ENCODE data around the gene RHOBTB3.

The RHOBTB3 gene

DNA sequence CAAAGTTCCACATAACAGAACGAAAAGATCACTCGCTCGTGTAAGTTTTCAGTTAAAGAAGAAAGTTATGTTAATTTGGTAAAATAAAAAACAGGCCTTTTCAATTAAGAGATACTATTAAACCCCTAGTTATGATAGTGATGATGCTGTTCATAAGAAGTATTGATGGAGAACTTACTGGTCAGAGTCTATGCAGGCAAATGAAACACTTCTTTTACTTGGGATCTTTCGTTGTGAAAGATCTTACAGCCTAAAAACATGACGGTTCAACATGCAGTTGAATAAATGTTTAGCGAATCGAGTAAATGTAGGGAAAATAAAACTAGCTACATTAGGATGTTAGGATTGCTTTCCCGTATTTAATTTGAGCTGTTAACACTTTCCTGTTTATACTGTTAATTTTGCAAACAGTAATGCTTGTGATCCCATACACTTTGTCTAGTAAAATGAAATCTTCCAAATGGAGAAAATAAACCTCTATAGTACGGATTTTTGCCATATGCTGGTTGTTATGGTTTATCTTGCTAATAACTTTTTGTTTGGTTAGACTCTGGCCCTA, 2.0 kb downstream of the RHOBTB3 start:
- peak overlapping the region; percentile 96 for H3K27ac ChIP-seq

DNA sequence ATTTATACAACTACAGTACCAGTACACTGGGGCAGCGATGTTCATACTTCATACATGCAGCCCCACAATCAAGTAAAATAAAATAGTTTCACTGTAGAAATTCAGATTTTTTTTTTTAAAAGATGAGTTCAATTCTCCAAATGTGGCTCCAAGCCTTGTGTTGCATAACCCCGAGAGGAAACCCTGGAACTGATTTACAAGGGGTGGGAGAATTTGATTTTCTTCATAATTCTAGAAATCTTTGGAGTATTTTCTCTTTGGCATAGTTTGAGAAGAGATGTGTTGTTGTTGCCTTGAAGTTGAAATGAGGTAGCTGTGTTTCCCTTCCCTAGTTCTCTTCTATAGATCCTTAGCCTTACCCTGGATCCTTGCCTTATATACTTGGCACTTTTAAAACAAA, 3.1 kb downstream of the RHOBTB3 start:
- peak overlapping the region; percentile 96 for H3K27ac ChIP-seq
- TF ChIP-seq, protein P1, sequence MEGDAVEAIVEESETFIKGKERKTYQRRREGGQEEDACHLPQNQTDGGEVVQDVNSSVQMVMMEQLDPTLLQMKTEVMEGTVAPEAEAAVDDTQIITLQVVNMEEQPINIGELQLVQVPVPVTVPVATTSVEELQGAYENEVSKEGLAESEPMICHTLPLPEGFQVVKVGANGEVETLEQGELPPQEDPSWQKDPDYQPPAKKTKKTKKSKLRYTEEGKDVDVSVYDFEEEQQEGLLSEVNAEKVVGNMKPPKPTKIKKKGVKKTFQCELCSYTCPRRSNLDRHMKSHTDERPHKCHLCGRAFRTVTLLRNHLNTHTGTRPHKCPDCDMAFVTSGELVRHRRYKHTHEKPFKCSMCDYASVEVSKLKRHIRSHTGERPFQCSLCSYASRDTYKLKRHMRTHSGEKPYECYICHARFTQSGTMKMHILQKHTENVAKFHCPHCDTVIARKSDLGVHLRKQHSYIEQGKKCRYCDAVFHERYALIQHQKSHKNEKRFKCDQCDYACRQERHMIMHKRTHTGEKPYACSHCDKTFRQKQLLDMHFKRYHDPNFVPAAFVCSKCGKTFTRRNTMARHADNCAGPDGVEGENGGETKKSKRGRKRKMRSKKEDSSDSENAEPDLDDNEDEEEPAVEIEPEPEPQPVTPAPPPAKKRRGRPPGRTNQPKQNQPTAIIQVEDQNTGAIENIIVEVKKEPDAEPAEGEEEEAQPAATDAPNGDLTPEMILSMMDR (conservative IDR thresholded peaks at IDR 0.05): no peak

More for the DNA sequence above, 2.0 kb downstream of the RHOBTB3 start:
- TF ChIP-seq, protein P1 (conservative IDR thresholded peaks at IDR 0.05): no peak

DNA sequence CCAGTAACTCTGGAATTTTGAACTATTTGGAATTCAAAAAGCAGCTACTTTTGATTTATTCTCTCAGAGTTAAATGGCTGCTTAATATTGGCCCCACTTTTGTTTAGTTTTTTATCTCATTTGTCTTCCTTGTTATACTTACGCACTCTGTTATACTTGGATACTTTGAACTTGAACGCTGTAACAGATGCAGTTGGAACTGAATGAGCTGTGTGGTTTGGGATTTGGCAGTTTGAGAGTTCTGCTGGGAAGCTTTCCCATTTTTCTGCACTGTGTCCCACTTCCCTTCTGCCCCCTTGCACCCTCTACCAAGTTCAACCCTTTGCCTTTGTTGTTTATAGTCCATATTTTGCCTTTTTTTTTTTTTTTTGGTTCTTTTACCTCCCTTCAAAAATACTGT, 3.8 kb downstream of the RHOBTB3 start:
- H3K27ac ChIP-seq: peak overlapping the region; percentile 96
- TF ChIP-seq, protein P1 (conservative IDR thresholded peaks at IDR 0.05): no peak

DNA sequence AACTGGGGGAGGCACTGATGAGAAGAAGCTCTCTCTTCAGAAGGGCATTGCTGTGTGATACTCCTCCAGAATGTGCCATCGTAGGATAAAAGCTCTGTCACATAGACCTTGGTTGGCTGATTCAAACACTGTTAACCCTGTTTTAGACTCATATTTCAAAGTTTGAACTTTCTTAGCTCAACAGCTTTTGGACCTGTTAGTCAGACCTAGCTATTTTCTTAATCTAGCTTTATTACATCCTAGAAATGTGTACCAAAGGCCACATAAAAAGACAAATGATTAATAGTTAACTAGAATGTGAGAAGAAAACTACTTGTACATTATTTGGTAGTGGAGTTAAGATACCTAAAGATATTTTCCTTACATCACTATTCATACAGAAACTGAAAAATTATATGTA, 4.3 kb downstream of the RHOBTB3 start:
- peak overlapping the region; percentile 96 for H3K27ac ChIP-seq
- TF ChIP-seq, protein P1 (conservative IDR thresholded peaks at IDR 0.05): no peak

DNA sequence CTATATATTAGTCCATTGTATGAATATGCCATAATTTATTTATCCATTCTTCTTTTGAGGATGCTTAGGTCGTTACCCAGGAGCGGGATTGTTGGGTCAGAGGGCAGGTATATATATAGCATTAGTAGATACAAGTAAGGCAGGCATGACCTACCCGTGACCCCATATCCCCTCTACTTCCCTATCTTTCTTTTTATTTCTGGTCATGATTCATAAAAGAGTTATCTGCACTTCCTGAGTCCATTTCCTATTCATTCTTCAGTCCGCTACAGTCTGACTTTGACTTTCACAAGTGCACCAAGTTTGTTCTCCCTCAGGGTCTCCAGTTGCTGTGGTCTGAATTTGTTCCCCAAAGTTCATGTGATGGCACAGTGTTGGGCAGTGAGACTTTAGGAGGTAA, 6.9 kb downstream of the RHOBTB3 start:
- no peak overlapping the region for H3K27ac ChIP-seq
- TF ChIP-seq, protein P1 (conservative IDR thresholded peaks at IDR 0.05): no peak

DNA sequence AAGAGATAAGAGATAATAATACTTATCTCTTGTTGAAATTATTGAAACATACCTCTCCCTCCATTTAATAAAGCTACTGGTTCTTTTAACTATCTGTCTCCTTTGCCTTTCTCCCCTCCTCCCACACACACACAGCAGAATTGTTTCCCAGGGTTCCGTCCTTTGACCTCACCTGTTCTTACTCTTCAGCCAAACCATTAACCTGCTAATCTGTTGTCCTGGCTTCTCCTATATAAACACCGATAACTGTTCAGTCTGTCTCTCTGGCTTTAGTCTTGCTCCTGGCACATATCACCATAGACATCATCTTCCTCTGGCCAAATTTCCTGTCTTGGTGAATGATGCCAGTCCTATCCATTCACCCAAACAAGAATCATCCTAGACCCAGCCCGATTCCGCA, 7.7 kb downstream of the RHOBTB3 start:
- TF ChIP-seq, protein P1 (conservative IDR thresholded peaks at IDR 0.05): no peak
- no peak overlapping the region for H3K27ac ChIP-seq

DNA sequence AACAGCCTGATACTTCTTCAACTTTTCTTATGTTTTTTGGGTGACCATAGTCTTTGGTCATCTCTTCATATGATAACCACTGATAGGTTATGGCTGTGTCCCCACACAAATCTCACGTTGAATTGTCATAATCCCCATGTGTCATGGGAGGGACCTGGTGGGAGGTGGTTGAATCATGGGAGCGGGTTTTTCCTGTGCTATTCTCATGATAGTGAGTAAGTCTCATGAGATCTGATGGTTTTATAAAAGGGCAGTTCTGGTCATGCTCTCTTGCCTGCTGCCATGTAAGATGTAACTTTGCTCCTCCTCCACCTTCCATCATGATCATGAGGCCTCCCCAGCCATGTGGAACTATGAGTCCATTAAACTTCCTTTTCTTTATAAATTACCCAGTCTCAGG, 8.7 kb downstream of the RHOBTB3 start:
- TF ChIP-seq, protein P1 (conservative IDR thresholded peaks at IDR 0.05): no peak
- H3K27ac ChIP-seq: no peak overlapping the region
